ENCODE data around the gene SELENOT.

Gene SELENOT

DNA sequence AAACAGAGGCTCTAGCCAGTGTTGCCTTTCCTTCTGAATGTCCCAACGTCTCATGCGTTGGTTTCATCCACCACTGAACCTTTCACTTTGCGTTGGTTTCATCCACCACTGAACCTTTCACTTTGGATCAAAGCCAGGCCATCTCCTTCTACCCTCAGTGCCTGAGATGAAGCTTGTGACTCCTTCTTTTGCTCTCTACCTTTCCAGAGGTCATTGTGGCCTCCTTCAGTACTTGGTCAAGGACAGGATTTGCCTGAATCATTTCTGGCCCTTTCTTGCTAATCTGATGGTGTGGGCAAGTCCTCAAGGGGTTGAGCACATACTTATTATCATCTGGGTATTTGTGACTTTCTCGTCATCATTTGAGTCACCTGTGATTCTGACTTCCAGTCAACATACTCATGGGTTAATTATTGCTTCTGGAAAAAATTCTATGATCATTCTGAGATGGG is 50.0 kb downstream of the SELENOT start:
- TF ChIP-seq, protein P1, sequence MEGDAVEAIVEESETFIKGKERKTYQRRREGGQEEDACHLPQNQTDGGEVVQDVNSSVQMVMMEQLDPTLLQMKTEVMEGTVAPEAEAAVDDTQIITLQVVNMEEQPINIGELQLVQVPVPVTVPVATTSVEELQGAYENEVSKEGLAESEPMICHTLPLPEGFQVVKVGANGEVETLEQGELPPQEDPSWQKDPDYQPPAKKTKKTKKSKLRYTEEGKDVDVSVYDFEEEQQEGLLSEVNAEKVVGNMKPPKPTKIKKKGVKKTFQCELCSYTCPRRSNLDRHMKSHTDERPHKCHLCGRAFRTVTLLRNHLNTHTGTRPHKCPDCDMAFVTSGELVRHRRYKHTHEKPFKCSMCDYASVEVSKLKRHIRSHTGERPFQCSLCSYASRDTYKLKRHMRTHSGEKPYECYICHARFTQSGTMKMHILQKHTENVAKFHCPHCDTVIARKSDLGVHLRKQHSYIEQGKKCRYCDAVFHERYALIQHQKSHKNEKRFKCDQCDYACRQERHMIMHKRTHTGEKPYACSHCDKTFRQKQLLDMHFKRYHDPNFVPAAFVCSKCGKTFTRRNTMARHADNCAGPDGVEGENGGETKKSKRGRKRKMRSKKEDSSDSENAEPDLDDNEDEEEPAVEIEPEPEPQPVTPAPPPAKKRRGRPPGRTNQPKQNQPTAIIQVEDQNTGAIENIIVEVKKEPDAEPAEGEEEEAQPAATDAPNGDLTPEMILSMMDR (IDR thresholded peaks at IDR 0.05; ENCODE audit: insufficient read depth, low read length, poor library complexity, severe bottlenecking) = no peak
- Histone ChIP-seq H3K4me3 (replicated peaks; ENCODE audit: low read depth, low read length) (no peak overlapping the region), H3K36me3 (ENCODE audit: control insufficient read depth, insufficient read depth, low read length) (no peaks in the 10 kb centered on the region), H3K27me3 (replicated peaks; ENCODE audit: control insufficient read depth, insufficient read depth, low read length) (no peaks in the 10 kb centered on the region)
- DNase-seq (ENCODE audit: extremely low read depth, insufficient read length) = no peak

GRCh38 chr3:150656316-150656715 is 53.2 kb downstream of the SELENOT start:
- H3K4me3 ChIP-seq (replicated peaks; ENCODE audit: low read depth, low read length) = no peak overlapping the region
- H3K27me3 ChIP-seq (replicated peaks; ENCODE audit: control insufficient read depth, insufficient read depth, low read length) = no peaks in the 10 kb centered on the region
- H3K36me3 ChIP-seq (ENCODE audit: control insufficient read depth, insufficient read depth, low read length) = no peaks in the 10 kb centered on the region
- TF ChIP-seq, protein P1 (IDR thresholded peaks at IDR 0.05; ENCODE audit: insufficient read depth, low read length, poor library complexity, severe bottlenecking) = no peak
- DNase-seq (ENCODE audit: extremely low read depth, insufficient read length) = no peak

DNA sequence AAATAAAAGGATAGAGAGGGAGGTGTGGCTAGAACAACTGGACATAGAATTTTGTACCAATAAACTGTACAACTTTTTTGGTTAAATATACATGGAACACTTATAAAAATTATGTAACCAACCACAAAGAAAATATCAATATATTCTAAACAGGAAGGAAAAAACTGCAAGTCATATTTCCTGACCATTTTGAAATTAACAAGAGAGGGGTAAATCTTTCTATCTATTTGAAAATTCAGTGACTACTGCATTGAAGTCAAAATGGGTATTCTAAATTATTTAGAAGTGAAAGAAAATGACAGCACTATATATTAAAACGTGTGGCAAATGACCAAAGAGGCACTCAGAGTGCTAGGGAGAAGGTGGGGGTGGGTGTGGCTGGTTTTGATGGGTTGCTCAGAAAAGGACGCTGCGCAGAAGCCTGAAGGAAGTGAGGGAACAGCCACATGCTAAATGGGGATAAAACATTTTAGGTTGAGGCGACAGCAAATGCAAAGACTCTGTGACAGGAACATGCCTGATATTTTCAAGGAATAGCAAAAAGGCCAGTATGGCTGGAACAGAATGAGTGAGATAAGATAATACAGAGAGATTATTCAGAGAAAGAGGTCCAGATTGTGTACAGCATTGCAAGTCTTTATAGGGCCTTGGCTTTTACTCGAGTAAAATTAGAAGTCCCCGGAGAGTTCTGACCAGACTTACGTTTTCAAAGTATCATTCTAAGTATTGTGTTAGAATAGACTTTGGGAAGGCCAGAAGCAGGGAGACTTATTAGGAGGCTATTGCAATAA is 59.5 kb downstream of the SELENOT start:
- no peaks in the 10 kb centered on the region for H3K36me3 ChIP-seq (ENCODE audit: control insufficient read depth, insufficient read depth, low read length)
- H3K4me3 ChIP-seq (replicated peaks; ENCODE audit: low read depth, low read length) = no peak overlapping the region
- DNase-seq (ENCODE audit: extremely low read depth, insufficient read length) = no peak
- TF ChIP-seq, protein P1 (IDR thresholded peaks at IDR 0.05; ENCODE audit: insufficient read depth, low read length, poor library complexity, severe bottlenecking) = no peak
- H3K27me3 ChIP-seq (replicated peaks; ENCODE audit: control insufficient read depth, insufficient read depth, low read length) = no peaks in the 10 kb centered on the region; the same call in 1 of the 2 replicates

- Histone ChIP-seq H3K4me3 (replicated peaks; ENCODE audit: low read depth, low read length) (no peak overlapping the region), H3K36me3 (ENCODE audit: control insufficient read depth, insufficient read depth, low read length) (no peaks in the 10 kb centered on the region), H3K27me3 (replicated peaks; ENCODE audit: control insufficient read depth, insufficient read depth, low read length) (no peaks in the 10 kb centered on the region; the same call in 1 of the 2 replicates)
- no peak for DNase-seq (ENCODE audit: extremely low read depth, insufficient read length)
- TF ChIP-seq, protein P1 (IDR thresholded peaks at IDR 0.05; ENCODE audit: insufficient read depth, low read length, poor library complexity, severe bottlenecking) = no peak
Measured at GRCh38 chr3:150663461-150663860, 60.3 kb downstream of the SELENOT start.

GRCh38 chr3:150666167-150666566 is 63.0 kb downstream of the SELENOT start:
- DNase-seq (ENCODE audit: extremely low read depth, insufficient read length) = no peak
- Histone ChIP-seq H3K4me3 (replicated peaks; ENCODE audit: low read depth, low read length) (no peak overlapping the region), H3K27me3 (replicated peaks; ENCODE audit: control insufficient read depth, insufficient read depth, low read length) (no peaks in the 10 kb centered on the region; the same call in 1 of the 2 replicates), H3K36me3 (ENCODE audit: control insufficient read depth, insufficient read depth, low read length) (no peaks in the 10 kb centered on the region)
- TF ChIP-seq, protein P1 (IDR thresholded peaks at IDR 0.05; ENCODE audit: insufficient read depth, low read length, poor library complexity, severe bottlenecking) = no peak

Data from GM06990 (cell line).